ENCODE measurements around the gene AP1S2.
A peak's percentile ranks its signal among the peaks of the same experiment; 100 is the strongest.

AP1S2 gene

GRCh38 chrX:15816886-15817285, 37.7 kb downstream of the AP1S2 start:
- CTCF ChIA-PET = no interaction called here
- DNase-seq (ENCODE audit: extremely low spot score) = no peak
- no peak for TF ChIP-seq SP1 (IDR thresholded peaks at IDR 0.05)
- TF ChIP-seq NFRKB (IDR thresholded peaks at IDR 0.05) = no peak
- TF ChIP-seq SUZ12 (IDR thresholded peaks at IDR 0.05) = no peak
- TF ChIP-seq ARNT (IDR thresholded peaks at IDR 0.05) = no peak
- no peak for TF ChIP-seq CTBP1 (IDR thresholded peaks at IDR 0.05; ENCODE audit: borderline replicate concordance)
- TF ChIP-seq HDGF (IDR thresholded peaks at IDR 0.05; ENCODE audit: borderline replicate concordance) = no peak
- TF ChIP-seq L3MBTL2 (conservative IDR thresholded peaks at IDR 0.05) = no peak
- TF ChIP-seq FOXM1 (IDR thresholded peaks at IDR 0.05; ENCODE audit: borderline replicate concordance) = no peak
- no peak for TF ChIP-seq LEF1 (IDR thresholded peaks at IDR 0.05; ENCODE audit: borderline replicate concordance)
- no peak for TF ChIP-seq FOXK2 (IDR thresholded peaks at IDR 0.05)
- TF ChIP-seq TARDBP (IDR thresholded peaks at IDR 0.05) = no peak
- TF ChIP-seq ELF4 (IDR thresholded peaks at IDR 0.05) = no peak
- TF ChIP-seq PKNOX1 (IDR thresholded peaks at IDR 0.05) = no peak
- no peak for TF ChIP-seq FOXA1 (IDR thresholded peaks at IDR 0.05)
- TF ChIP-seq BHLHE40 (IDR thresholded peaks at IDR 0.05; ENCODE audit: borderline replicate concordance) = no peak
- TF ChIP-seq ZNF384 (IDR thresholded peaks at IDR 0.05) = no peak
- POLR2A ChIA-PET = no interaction called here

- CTCF ChIA-PET = interaction anchor here (0.8 to 1.4 kb wide), 2 partner anchors 11 to 13 kb away, joined by 3 read pairs; no protein-coding TSS in a partner anchor
- POLR2A ChIA-PET = no interaction called here
- DNase-seq (ENCODE audit: extremely low spot score) = no peak
- TF ChIP-seq FOXK2 (IDR thresholded peaks at IDR 0.05) (no peak), ARNT (IDR thresholded peaks at IDR 0.05) (no peak), CTBP1 (IDR thresholded peaks at IDR 0.05; ENCODE audit: borderline replicate concordance) (no peak), FOXA1 (IDR thresholded peaks at IDR 0.05) (no peak), LEF1 (IDR thresholded peaks at IDR 0.05; ENCODE audit: borderline replicate concordance) (no peak), SUZ12 (IDR thresholded peaks at IDR 0.05) (no peak), FOXM1 (IDR thresholded peaks at IDR 0.05; ENCODE audit: borderline replicate concordance) (no peak)
Observed at GRCh38 chrX:15816438-15816809, 38.2 kb downstream of the AP1S2 start.

GRCh38 chrX:15815779-15816437, 38.7 kb downstream of the AP1S2 start:
- ChIA-PET CTCF (interaction anchor here (0.8 to 1.4 kb wide), 2 partner anchors 11 to 14 kb away, joined by 3 read pairs; no protein-coding TSS in a partner anchor), POLR2A (no interaction called here)
- TF ChIP-seq ELF4 (IDR thresholded peaks at IDR 0.05) (no peak), CTBP1 (IDR thresholded peaks at IDR 0.05; ENCODE audit: borderline replicate concordance) (no peak), FOXK2 (IDR thresholded peaks at IDR 0.05) (no peak), SUZ12 (IDR thresholded peaks at IDR 0.05) (no peak), PKNOX1 (IDR thresholded peaks at IDR 0.05) (no peak)
- DNase-seq (ENCODE audit: extremely low spot score) = peak; percentile 46

GRCh38 chrX:15814771-15815365, 39.7 kb downstream of the AP1S2 start:
- no peak for TF ChIP-seq ARNT (IDR thresholded peaks at IDR 0.05)
- no peak for TF ChIP-seq L3MBTL2 (conservative IDR thresholded peaks at IDR 0.05)
- TF ChIP-seq LEF1 (IDR thresholded peaks at IDR 0.05; ENCODE audit: borderline replicate concordance) = no peak
- no peak for TF ChIP-seq SP1 (IDR thresholded peaks at IDR 0.05)
- TF ChIP-seq CTBP1 (IDR thresholded peaks at IDR 0.05; ENCODE audit: borderline replicate concordance) = no peak
- TF ChIP-seq PKNOX1 (IDR thresholded peaks at IDR 0.05) = no peak
- TF ChIP-seq FOXA1 (IDR thresholded peaks at IDR 0.05) = no peak
- TF ChIP-seq FOXK2 (IDR thresholded peaks at IDR 0.05) = no peak
- TF ChIP-seq HDGF (IDR thresholded peaks at IDR 0.05; ENCODE audit: borderline replicate concordance) = no peak
- no peak for TF ChIP-seq BHLHE40 (IDR thresholded peaks at IDR 0.05; ENCODE audit: borderline replicate concordance)
- no peak for TF ChIP-seq ZNF384 (IDR thresholded peaks at IDR 0.05)
- TF ChIP-seq FOXM1 (IDR thresholded peaks at IDR 0.05; ENCODE audit: borderline replicate concordance) = no peak
- no peak for TF ChIP-seq NFRKB (IDR thresholded peaks at IDR 0.05)
- no peak for TF ChIP-seq TARDBP (IDR thresholded peaks at IDR 0.05)
- no peak for TF ChIP-seq ELF4 (IDR thresholded peaks at IDR 0.05)
- no peak for DNase-seq (ENCODE audit: extremely low spot score)
- ChIA-PET POLR2A (no interaction called here), CTCF (no interaction called here)

- CTCF ChIA-PET = no interaction called here
- TF ChIP-seq L3MBTL2 (conservative IDR thresholded peaks at IDR 0.05) (no peak), ZNF384 (IDR thresholded peaks at IDR 0.05) (no peak), SP1 (IDR thresholded peaks at IDR 0.05) (no peak), PKNOX1 (IDR thresholded peaks at IDR 0.05) (no peak), HDGF (IDR thresholded peaks at IDR 0.05; ENCODE audit: borderline replicate concordance) (no peak), LEF1 (IDR thresholded peaks at IDR 0.05; ENCODE audit: borderline replicate concordance) (no peak), FOXA1 (IDR thresholded peaks at IDR 0.05) (no peak), ELF4 (IDR thresholded peaks at IDR 0.05) (no peak), NFRKB (IDR thresholded peaks at IDR 0.05) (no peak), TARDBP (IDR thresholded peaks at IDR 0.05) (no peak), FOXM1 (IDR thresholded peaks at IDR 0.05; ENCODE audit: borderline replicate concordance) (no peak), FOXK2 (IDR thresholded peaks at IDR 0.05) (no peak), SUZ12 (IDR thresholded peaks at IDR 0.05) (no peak), ARNT (IDR thresholded peaks at IDR 0.05) (no peak)
- no peak for DNase-seq (ENCODE audit: extremely low spot score)
- POLR2A ChIA-PET = no interaction called here
Observed at GRCh38 chrX:15813416-15813815, 41.2 kb downstream of the AP1S2 start.
